SK-N-SH treated with all-trans-retinoic acid at 6 μM for 48 hours (cell line): ENCODE data around the gene MITF.

Source experiments
- CREB5 ChIP-seq: fragments of 250-450 bp; sonication (Bioruptor Pico); IDR thresholded peaks from 2 replicates; pipeline ENCODE4 v1.5.1; 2020; ENCODE audit warnings: low read depth, mild to moderate bottlenecking, moderate library complexity
- CSDC2 ChIP-seq: fragments of 250-450 bp; sonication (Bioruptor Pico); IDR thresholded peaks from 2 replicates; pipeline ENCODE4 v1.5.0; 2020; ENCODE audit warnings: mild to moderate bottlenecking, moderate library complexity
- ESRRG ChIP-seq: fragments of 250-450 bp; sonication (Bioruptor Pico); IDR thresholded peaks from 2 replicates; pipeline ENCODE4 v1.6.1; 2021; ENCODE audit warnings: mild to moderate bottlenecking
- GLIS3 ChIP-seq: fragments of 250-450 bp; sonication (Bioruptor Pico); IDR thresholded peaks from 2 replicates; pipeline ENCODE4 v1.5.0; 2020; ENCODE audit warnings: mild to moderate bottlenecking, moderate library complexity
- PATZ1 ChIP-seq: fragments of 250-450 bp; sonication (Bioruptor Pico); IDR thresholded peaks from 2 replicates; pipeline ENCODE4 v1.8.0; 2020; ENCODE audit warnings: mild to moderate bottlenecking, moderate library complexity, borderline replicate concordance
- RARB ChIP-seq: fragments of 250-450 bp; sonication (Bioruptor Pico); IDR thresholded peaks from 2 replicates; pipeline ENCODE4 v1.8.0; 2021; ENCODE audit warnings: mild to moderate bottlenecking, moderate library complexity
- ZFP30 ChIP-seq: fragments of 450-650 bp; formaldehyde crosslinking; IDR thresholded peaks from 2 replicates; pipeline ENCODE4 v1.5.0; 2022; ENCODE audit warnings: mild to moderate bottlenecking, moderate library complexity
- ZNF8 ChIP-seq: fragments of 450-650 bp; formaldehyde crosslinking; IDR thresholded peaks from 2 replicates; pipeline ENCODE4 v1.5.0; 2020; ENCODE audit warnings: mild to moderate bottlenecking, moderate library complexity

- no peak for TF ChIP-seq ESRRG (CRISPR knock-in tag)
- TF ChIP-seq CREB5 (CRISPR knock-in tag): no peak
- no peak for TF ChIP-seq ZNF8
- TF ChIP-seq GLIS3 (CRISPR knock-in tag): no peak
- no peak for TF ChIP-seq ZFP30 (CRISPR knock-in tag)
- no peak for TF ChIP-seq CSDC2
- TF ChIP-seq RARB (CRISPR knock-in tag): no peak
- TF ChIP-seq PATZ1 (CRISPR knock-in tag): no peak
These were observed 1.1 kb downstream of the MITF start for GRCh38 chr3:69740103-69741021.
